HG03196 (cell line): ENCODE measurements around the gene ECSCR.

Source experiments
- ATAC-seq: cut with Tn5 transposase; IDR thresholded peaks from one replicate; pipeline ENCODE4 v1.9.1; 2021; ENCODE audit not compliant: unreplicated experiment

The ECSCR gene

GRCh38 chr5:139474890-139475791 is 12.6 kb upstream of the ECSCR start:
- ATAC-seq = no peak

- no peak for ATAC-seq
Observed at GRCh38 chr5:139473565-139473964, 11.0 kb upstream of the ECSCR start.

GRCh38 chr5:139473105-139473504 is 10.6 kb upstream of the ECSCR start:
- no peak for ATAC-seq

- ATAC-seq = no peak
Observed at GRCh38 chr5:139472386-139473030, 10.0 kb upstream of the ECSCR start.

GRCh38 chr5:139470821-139471300 is 8.3 kb upstream of the ECSCR start, which contains the start of gene SMIM33:
TSS of gene SMIM33 (plus strand) at chr5:139471004. CDS start at chr5:139471122, 118 bp downstream.
- ATAC-seq = no peak

GRCh38 chr5:139468421-139468931 is 5.9 kb upstream of the ECSCR start:
- no peak for ATAC-seq

GRCh38 chr5:139461698-139462097 is 845 bp downstream of the ECSCR start:
- ATAC-seq = no peak

- ATAC-seq = no peak
Observed at GRCh38 chr5:139461176-139461575, 1.4 kb downstream of the ECSCR start.

GRCh38 chr5:139460455-139460854 is 2.1 kb downstream of the ECSCR start:
- no peak for ATAC-seq

- ATAC-seq = peak; percentile 23
Observed at GRCh38 chr5:139459451-139459934, 3.0 kb downstream of the ECSCR start.

- peak; percentile 55 for ATAC-seq
Observed at GRCh38 chr5:139458580-139459407, 3.7 kb downstream of the ECSCR start.

GRCh38 chr5:139457653-139458306 is 4.8 kb downstream of the ECSCR start:
- no peak for ATAC-seq

- no peak for ATAC-seq
Observed at GRCh38 chr5:139457241-139457640, 5.3 kb downstream of the ECSCR start.

- ATAC-seq = no peak
Observed at GRCh38 chr5:139456776-139457175, 5.8 kb downstream of the ECSCR start.

- ATAC-seq = no peak
Observed at GRCh38 chr5:139454568-139455290, 7.8 kb downstream of the ECSCR start.

- no peak for ATAC-seq
Observed at GRCh38 chr5:139453683-139454567, 8.6 kb downstream of the ECSCR start.

- no peak for ATAC-seq
Observed at GRCh38 chr5:139451878-139452660, 10.5 kb downstream of the ECSCR start.

- ATAC-seq = no peak
Observed at GRCh38 chr5:139451176-139451575, 11.4 kb downstream of the ECSCR start.
